GM18520 (cell line): ENCODE data around the gene GUCY2F.

Source experiments
- ATAC-seq: cut with Tn5 transposase; IDR thresholded peaks from one replicate; pipeline ENCODE4 v1.9.1; 2021; ENCODE audit not compliant: unreplicated experiment

The GUCY2F gene

GRCh38 chrX:109481986-109482385 lies at the start of gene GUCY2F:
TSS of gene GUCY2F (minus strand) at chrX:109482086. CDS start at chrX:109475936, 6,150 bp downstream.
- no peak for ATAC-seq

- no peak for ATAC-seq
Measured at GRCh38 chrX:109519001-109519400, 37.1 kb upstream of the GUCY2F start.

GRCh38 chrX:109511113-109511512 lies 29.2 kb upstream of the GUCY2F start:
- ATAC-seq: no peak

- ATAC-seq: no peak
Measured at GRCh38 chrX:109508915-109509314, 27.0 kb upstream of the GUCY2F start.

- ATAC-seq: no peak
Measured at GRCh38 chrX:109501176-109501575, 19.3 kb upstream of the GUCY2F start.

GRCh38 chrX:109498434-109498833 lies 16.5 kb upstream of the GUCY2F start:
- ATAC-seq: no peak

GRCh38 chrX:109489174-109489573 lies 7.3 kb upstream of the GUCY2F start:
- ATAC-seq: no peak

- no peak for ATAC-seq
Measured at GRCh38 chrX:109487640-109488039, 5.8 kb upstream of the GUCY2F start.

GRCh38 chrX:109485470-109486340 lies 3.8 kb upstream of the GUCY2F start:
- no peak for ATAC-seq

- no peak for ATAC-seq
Measured at GRCh38 chrX:109484886-109485285, 3.0 kb upstream of the GUCY2F start.

- no peak for ATAC-seq
Measured at GRCh38 chrX:109475174-109475891, 6.6 kb downstream of the GUCY2F start.

- ATAC-seq: no peak
Measured at GRCh38 chrX:109472939-109473735, 8.7 kb downstream of the GUCY2F start.

GRCh38 chrX:109464231-109464630 lies 17.7 kb downstream of the GUCY2F start:
- no peak for ATAC-seq

- ATAC-seq: no peak
Measured at GRCh38 chrX:109463784-109464183, 18.1 kb downstream of the GUCY2F start.

GRCh38 chrX:109448282-109448938 lies 33.5 kb downstream of the GUCY2F start:
- no peak for ATAC-seq

- no peak for ATAC-seq
Measured at GRCh38 chrX:109441266-109441665, 40.6 kb downstream of the GUCY2F start.

- ATAC-seq: no peak
Measured at GRCh38 chrX:109440475-109440874, 41.4 kb downstream of the GUCY2F start.

GRCh38 chrX:109409181-109409580 lies 72.7 kb downstream of the GUCY2F start:
- ATAC-seq: no peak

- ATAC-seq: no peak
Measured at GRCh38 chrX:109403922-109404321, 78.0 kb downstream of the GUCY2F start.

- ATAC-seq: no peak
Measured at GRCh38 chrX:109399831-109400230, 82.1 kb downstream of the GUCY2F start.

GRCh38 chrX:109398833-109399232 lies 83.1 kb downstream of the GUCY2F start:
- no peak for ATAC-seq
